GM20431 (cell line): ENCODE data around the gene TOR4A.

Experiments
- in situ Hi-C: fragments of 300-500 bp; cut with MseI, MboI; formaldehyde crosslinking; loops from one replicate; pipeline ENCODE4 v1.15.0; 2020; ENCODE audit warnings: low sequenced_read_pairs; ENCODE audit not compliant: unreplicated experiment

TOR4A gene

DNA sequence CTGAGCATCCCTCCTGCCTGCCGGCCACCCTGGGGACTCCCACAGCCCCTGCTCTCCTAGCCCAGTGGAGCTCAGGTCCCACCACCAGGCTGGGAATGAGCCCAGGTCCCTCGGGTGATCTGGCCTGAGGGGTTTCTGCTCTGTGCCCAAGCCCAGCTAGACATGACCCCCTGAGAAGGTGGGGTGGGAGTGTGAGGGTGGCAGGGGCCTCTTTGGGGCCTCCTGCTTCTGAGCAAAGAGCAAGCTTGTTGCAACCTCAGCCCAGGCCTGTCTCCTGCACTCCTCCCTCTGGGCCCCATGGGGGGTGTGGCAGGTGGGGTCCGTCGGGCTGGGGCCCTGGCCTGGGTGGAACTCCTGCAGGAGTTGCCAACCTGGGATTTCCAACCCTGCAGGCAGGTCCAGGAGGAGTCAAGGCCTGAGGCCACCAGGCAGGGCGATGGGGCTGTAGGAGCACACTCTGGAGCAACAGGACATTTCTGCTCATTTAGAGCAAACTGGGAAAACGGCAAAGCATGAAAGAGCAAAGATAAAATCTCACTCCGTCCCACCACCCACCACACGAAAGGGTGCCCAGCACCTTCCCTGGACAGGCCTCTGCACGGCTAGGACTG, 35.9 kb downstream of the TOR4A start:
- in situ Hi-C loops: no loop called here

DNA sequence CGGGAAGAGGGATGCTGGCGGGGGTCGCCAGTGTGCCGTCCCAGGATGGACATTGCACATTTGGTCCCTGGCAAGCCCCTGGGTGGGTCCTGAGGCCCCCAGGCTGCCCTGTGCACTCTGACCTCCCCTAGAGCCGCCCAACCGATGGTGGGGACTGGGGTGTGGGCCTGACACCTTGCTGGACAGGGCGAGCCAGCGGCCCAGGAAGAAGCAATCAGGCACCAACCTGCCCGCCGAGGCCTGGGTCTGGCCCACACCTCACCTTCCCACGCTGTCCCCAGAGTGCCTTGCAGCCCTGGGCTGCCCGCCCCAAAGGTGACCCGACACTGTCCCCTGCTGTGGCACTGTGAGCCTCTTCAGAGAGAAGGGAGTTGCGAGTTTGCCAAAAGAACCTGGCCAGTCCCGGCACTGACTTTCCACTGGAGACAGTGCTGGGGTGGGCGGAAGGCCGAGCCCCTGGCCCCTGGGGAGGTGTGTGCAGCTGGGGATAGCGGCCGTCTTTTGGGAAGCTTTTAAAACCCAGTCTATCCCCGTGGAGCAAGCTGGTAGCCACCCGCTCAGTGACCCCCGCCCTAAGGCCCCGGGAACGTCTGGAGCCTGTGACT, 36.5 kb downstream of the TOR4A start:
- in situ Hi-C loops: no loop called here

DNA sequence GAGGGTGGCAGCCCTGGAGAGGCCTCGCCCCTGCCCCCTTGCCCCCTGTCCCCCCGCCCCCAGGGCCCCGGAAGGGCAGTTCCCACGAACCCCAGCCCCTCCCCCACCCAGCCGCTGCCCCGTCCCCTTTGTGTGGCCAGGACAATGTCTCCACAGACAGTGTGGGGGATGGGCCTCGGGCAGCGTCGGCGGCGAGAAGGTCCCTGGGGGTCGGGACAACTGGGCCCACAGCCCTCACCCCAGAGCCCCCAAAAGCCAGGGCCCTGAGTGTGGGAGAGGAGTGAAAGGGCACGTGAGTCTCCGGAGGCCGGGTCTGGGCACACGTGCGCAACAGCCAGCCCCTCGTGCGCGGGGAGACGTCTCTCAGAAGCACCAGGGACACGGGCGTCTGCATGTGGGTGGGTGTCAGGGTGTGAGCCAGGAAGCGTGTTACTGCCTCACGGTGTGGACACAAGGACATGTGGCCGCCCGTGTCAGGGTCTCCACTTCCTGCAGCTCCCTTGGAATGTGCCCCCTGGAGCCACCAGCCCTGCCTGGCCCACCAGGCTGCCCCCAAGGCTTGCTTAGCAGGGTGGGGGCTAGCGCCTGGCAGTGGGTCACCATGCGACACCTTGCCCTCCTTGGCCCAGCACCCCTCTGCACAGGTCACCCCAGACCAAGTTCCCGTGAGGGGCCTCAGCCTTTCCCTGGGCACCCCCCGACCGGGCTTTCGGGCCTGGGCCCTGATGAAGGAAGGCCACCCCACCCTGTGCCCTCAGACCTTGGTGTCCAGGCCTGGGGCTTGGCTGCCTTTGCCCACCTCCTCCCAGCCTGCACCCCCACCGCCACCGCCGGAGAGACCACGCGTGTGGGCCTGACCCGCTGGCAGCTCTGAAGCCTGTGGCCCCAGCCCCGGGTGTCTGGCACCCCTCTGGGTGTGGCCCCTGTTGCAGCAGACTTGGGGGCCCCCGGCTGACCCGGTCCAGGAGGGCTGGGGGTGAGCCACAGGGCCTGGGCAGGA, 37.3 kb downstream of the TOR4A start:
- in situ Hi-C loops: no loop called here

DNA sequence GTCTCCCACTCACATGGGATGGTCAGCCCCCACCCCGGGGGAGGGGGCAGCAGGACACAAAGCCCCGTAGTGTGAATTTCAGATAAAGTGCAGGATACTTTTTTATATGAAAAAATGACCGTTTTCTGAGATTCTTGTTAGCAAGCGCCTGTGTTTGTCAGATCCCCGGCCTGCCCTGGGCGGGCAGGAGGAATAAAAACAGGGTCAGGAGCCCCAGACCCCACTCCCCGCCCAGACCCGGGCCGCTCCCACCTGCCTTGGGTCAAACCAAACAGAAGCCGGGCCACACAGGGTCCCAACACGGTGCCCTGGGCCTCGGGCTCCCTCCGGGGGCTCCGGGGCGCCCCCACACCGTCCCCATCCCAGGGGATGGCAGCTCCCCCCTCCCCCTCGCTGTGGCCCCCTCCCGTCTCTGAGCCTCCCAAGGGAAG, 38.1 kb downstream of the TOR4A start:
- in situ Hi-C loops: no loop called here

DNA sequence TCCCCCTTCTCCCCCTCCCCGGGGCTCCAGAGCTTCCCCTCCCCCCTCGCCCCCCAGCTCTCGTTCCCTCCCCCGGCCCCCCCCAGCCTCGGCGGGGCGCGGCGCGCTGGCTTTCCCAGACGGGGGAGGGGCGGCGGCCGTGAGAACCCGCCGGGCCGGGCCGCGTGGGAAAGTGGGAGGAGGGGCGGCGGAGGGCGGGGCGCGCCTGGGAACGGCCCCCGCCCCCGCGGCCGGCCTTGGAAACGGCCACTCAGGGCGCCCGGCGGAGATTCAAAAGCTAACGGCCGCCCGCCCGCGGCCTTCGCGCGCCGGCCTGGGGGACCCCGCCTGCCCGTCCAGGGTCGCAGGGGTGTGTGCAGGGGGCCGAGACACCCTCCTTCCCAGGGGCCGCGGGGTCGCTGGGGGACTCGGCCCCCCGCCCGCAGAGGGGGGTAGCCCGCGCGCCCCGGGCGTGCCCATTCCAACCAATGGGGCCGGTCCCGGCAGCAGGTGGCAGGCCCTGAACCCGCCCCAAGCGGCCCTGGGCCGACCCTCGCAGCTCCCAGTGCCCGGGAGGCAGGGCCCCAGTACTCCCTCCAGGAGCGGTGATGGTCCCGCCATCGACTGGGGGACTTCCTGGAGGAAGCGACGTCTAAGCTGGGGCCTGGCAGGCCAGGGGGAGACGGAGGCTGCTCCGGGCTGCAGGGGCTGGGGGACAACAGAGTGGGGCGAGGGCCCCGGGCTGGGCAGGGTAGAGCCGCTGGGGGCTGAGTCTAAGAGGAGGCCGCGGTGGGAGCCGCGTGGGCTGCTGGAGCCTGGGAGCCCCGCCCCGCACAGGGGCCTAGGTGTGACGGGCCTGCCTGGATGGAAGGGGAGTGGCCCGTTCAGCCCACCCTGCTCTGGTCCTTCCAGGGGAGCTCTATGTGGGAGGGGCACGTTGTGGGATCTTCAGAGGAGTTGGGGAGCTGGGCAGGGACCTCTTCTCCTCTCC, 38.8 kb downstream of the TOR4A start:
- in situ Hi-C loops: no loop called here

DNA sequence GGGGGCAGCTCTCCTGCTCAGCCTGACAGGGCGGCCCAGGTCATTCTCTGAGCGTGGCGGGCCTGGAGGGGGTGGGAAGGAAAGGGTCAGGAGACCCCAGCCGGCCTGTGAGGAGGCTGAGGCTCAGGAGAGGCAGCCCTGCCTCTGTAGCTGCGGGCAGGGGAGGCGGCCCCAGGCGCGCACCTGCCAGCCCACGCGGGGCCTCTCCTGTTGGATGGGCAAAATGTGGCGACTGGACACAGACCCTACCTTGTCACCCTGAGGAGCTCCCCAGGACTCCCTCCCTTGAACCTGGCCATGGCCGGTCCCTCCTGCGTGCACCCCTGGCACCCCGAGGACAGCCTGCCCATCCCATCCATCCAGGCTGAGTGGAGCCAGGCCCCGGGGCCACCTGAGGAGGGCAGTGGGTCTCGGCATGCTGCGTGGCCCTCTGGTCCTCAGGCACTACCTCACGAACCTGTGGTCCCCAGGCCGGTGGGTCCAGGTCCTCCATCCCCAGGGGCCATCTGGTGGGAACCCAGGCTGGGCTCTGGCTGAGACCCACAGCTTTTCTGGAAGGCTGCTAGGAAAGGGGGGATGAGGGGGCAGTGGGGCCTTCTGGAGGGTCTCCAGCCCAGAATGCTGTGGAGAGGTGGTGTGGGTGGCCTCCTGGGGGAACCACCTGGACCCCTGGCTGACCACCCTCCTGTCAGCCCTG, 39.6 kb downstream of the TOR4A start:
- in situ Hi-C loops: no loop called here

DNA sequence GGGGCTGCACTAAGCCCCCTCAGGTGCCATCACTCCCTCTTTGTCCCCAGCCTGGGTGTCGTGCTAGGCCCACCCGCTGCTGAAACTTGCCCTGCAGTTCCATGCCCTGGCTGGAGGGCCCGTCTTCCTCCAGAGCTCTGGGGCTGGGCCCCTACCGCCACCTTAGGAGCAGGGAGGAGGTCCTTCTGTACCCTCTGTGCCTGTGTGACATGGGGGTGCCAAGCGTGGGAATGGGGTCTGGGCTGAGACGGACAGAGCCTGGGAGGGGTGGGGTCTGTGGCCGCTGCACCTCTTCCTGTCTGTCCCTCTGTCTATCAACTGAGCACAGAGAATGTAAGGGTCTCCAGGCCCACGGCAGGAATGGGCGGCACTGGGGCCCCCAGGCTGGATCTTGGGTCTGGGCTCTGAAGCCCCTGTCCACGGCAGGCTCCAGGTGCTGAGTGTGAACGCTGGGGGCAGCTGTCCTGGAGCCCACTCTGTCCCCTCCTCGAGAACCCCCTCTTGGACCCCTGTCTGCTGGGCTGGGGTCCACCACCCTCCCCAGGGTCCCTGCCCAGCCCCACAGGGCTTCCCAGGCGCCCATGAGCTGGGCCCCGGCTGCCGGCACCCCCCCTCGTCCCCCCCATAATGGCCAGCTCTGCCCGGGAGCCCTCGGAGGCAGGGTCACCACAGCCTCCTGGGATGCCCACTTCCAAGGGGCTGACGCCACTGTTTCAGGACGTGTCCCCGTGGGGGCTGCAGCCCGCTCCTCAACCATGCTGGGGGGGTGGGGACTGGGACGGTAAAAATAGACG, 40.4 kb downstream of the TOR4A start:
- in situ Hi-C loops: no loop called here

DNA sequence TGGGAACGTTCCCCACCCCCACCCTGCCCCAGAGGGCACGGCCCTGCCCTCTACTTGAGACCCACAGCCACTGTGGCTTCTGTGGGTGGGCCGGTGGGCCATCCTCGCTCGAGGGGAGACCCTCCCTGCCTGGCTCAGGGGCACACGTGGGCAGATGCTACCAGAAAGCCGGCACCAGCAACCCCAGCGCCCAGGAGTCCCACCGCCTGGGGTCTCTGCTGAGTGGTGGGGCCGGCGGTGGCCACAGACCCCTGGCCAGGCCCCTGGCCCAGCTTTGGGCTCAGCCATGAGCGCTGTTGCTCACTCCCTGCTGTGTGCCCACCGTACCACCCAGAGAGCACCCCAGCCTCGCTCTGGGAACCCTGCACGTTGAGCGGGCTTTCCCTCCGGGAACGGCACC, 41.1 kb downstream of the TOR4A start:
- in situ Hi-C loops: no loop called here

DNA sequence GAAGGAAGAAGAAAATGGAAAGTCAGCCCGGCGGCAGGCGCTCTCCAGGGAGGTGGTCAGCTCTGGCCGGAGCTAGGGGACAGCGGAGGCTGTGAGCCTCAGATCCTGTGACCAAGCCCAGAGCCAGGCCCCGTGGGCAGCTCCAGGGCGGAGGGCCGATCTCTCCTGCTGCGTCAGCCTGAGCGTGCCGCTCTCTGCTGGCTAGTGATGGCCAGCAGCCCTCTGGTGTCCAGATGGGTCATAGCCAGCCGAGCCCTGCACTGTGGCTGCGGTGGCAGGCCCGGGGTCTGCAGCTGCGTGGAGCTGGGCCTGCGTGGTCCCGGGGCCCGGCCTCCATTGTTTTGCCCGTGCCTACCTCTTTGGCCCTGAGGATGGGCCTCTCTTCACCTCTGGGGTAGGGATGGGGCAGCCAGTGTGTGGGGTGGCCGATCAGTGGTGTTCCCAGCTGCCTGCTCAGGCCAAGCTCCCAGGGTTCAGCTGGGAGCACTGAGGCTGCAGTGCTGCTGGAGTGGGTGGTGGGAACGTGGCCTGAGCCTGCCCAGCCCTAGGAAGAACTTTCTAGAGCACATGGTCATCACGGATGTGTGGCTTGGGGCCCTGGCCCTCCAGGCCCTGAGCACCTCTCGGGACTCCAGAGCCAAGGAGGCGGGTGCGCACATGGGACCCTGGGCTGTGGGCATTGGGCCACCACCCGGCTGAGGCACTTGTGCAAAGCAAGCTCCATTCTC, 41.6 kb downstream of the TOR4A start:
- in situ Hi-C loops: no loop called here

DNA sequence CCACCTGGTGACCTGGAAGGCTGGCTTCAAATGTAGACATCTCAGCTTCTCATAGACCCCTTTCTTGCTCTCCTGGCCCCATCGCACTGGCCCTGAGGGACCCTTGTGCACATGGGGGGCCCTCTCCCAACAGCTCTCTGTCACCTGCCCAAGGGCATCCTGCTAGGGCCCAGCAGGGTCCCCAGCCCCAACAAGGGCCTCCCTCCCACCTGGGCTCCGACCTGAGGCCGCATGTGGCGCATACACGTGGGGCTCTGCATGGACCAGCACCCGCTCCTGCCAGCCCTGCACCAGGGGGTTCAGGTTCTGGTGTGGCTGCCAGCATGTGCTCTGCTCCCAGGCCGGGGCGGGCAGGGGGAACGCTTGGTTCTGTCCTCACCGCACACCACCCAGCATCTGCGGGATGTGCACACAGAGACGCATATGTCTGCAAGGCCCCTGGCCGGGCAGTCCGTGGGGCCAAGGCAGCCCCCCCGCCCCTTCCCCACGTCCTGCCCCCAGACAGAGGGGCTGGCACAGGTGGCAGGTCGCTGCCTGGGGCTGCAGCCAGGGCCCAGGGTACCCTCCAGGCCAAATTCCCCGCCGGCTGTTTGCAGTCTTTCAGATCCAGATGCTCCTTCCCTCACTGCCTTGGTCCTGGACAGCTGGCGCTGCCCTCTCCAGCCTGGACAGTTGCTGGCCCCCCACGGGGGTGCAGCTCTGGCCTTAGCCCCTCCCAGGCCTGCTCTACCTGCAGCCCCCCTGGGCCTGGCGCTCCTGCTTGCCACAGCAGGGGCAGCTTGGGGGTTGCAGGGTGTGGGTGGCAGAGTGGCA, 42.4 kb downstream of the TOR4A start:
- in situ Hi-C loops: no loop called here

DNA sequence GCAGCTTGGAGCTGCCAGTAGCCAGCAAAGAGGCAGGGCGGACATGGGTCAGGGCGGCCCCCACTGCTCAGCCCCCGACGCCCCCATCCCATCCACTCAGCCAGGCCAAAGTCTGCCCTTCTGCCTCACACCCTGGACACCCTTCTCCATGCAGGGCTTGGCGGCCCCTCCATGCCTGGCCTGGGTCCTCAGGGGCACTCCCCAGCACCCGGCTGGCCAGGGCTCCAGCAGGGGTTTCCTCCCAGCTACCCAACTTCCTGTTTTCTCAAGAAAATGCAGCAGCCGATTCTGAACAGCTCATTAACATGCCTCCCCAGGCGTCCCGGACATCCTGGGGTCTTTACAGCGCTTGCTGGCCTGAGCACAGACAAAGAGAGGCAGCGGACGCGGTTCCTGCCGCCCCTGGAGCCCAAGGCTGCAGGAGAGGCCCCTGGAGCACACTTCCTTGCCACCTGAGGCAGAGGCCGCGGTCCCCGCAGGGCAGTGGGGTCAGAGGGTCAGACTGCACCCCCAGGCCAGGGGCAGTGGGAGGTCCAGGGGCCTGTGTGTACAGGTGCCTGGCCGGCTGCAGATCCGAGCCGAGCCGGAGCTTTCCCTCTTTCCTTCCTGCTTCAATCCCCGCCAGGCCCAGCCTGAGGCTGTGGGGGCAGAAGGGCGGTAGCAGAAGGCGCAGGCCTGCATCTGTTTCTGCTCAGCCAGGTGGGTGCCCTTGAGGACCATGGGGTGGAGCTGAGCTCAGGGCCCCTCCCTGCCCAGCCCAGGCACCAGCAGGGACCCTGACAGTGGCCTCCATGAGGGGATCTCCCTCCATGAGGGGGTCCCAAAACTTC, 43.2 kb downstream of the TOR4A start:
- in situ Hi-C loops: no loop called here

DNA sequence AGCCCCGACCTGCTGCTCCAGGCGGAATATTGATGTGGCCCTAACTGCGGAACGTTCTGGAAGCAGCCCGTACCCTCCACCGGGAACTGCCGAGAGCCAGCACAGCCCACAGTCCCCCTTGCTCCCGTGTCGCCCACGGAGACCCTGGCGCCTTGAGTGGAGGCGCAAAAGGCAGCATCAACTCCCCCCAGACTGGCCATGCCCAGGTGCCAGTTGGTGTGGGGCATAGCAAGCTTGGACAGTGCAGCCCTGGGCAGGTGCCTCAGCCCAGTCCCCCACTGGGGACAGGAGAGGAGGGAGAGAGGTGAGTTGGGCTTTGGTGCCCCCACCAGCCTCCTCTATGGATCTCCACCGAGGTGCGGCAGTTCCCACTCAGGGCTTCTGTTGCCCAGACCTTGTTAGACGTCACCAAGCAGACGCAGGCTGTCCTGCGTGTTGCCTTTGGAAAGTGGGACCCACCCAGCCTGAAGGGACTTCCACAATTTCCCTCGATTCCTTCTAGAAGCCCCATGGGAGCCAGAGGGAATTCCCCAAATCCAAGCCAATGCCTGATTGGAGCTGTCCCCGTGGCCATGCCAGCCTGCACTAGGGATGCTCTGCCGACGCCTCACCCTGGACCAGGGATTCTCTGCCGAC, 44.3 kb downstream of the TOR4A start:
- in situ Hi-C loops: no loop called here

DNA sequence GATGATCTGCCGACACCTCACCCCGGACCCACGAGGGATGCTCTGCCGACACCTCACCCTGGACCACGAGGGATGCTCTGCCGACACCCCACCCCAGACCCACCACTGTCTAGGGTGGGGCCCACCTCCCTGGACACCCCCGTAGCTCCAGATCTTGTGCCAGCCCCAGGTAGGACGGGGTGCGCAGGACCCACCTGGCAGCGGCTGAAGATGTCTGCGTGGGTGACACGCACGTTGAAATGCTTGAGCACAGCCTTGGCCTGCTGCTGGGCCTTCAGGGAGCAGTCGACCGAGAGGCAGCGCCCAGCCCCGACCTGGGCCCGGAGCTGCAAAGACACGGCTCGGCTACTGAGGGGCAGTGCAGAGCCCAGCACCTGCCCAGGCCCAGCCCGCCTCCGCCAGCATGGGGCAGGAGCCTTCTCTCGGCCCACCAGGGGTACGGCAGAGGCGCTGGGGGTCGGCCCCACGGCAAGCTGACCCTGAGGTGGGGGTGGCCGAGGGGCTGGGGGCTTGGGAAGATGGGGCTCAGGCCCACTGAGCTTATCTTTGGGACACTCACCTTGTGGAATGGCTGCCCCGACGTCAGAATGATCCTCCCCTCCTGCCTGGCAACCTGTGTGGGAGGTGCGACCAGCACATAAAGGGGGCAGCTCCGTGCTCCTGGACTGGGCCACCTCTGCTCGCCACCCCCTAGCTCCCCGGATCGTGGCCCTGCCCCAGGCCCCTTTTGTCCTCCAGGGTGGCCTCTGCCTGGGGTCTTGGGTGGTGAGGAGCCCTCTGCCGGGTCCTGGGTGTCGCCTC, 46.2 kb downstream of the TOR4A start:
- in situ Hi-C loops: no loop called here

DNA sequence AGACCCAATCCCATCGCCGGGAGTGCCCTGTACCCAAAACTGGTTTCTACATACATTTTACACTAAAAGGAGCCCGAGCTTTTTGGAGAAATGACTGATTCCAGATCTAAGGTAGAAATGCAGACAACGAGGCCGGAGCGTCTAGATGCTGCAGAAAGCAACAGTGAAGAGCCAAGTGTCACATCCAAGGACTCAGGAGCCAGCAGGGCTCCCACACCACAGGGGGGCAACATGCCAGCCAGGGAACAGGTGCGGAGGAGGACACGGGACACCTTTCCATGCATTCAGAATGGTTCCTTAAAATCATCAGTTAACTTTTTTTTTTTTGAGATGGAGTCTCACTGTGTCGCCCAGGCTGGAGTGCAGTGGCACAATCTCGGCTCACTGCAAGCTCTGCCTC, 47.6 kb downstream of the TOR4A start:
- in situ Hi-C loops: no loop called here

DNA sequence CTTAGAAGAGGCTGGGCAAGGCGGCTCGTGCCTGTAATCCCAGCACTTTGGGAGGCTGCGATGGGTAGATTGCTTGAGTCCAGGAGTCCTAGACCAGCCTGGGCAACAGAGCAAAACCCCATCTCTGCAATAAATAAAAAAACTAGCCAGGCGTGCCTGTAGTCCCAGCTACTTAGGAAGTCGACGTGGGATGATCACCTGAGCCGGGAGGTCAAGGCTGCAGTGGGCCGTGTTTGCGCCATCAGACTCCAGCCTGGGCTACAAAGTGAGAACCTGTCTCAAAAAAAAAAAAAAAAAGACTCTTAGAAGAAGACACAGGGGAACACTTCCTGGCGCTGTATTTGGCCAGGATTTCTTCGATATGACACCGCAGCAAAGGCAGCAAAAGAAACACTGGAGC, 48.3 kb downstream of the TOR4A start:
- in situ Hi-C loops: no loop called here
